ENCODE data around the gene PHYHD1. TPM values are rescaled to one million over a fixed set of nuclear protein-coding genes. Genes with fewer than 3 reads are reported as not detected.

The PHYHD1 gene
- total and polyA plus RNA-seq, 2 of the 13 experiments (the other 11 are each of a cell fraction or from before 2014, with no cell fraction given), result 10.6 to 25.3 TPM

GRCh38 chr9:128947527-128948301, 26.9 kb downstream of the PHYHD1 start, which contains the start of the genes DOLK and NUP188 (continued):
- TF ChIP-seq CREBL2 (CRISPR knock-in tag; IDR thresholded peaks at IDR 0.05; ENCODE audit: borderline replicate concordance) (no peak; the same call in 1 of the 2 replicates), ARID4A (CRISPR knock-in tag; IDR thresholded peaks at IDR 0.05; ENCODE audit: borderline replicate concordance) (peak; percentile 94), JUN (CRISPR knock-in tag; IDR thresholded peaks at IDR 0.05) (no peak), MTERF4 (CRISPR knock-in tag; IDR thresholded peaks at IDR 0.05) (no peak), HOXA3 (CRISPR knock-in tag; IDR thresholded peaks at IDR 0.05) (peak; percentile 94), CBX2 (IDR thresholded peaks at IDR 0.05; ENCODE audit: low read depth, low read length) (no peak), CBX2 (CRISPR knock-in tag; IDR thresholded peaks at IDR 0.05; ENCODE audit: low read depth) (no peak), E2F2 (CRISPR knock-in tag; IDR thresholded peaks at IDR 0.05; ENCODE audit: borderline replicate concordance) (peak; percentile 64; the same call in 1 of the 2 replicates), JDP2 (CRISPR knock-in tag; IDR thresholded peaks at IDR 0.05; ENCODE audit: borderline replicate concordance) (no peak; the same call in 1 of the 2 replicates), NRL (CRISPR knock-in tag; IDR thresholded peaks at IDR 0.05; ENCODE audit: borderline replicate concordance) (no peak; the same call in 1 of the 2 replicates), HIVEP1 (CRISPR knock-in tag; IDR thresholded peaks at IDR 0.05) (0 out of 2 replicates have a peak, but pooled peaks have one; percentile 45), DR1 (CRISPR knock-in tag; IDR thresholded peaks at IDR 0.05) (peak; percentile 85), AFF4 (CRISPR knock-in tag; IDR thresholded peaks at IDR 0.05) (no peak; the same call in 1 of the 2 replicates), PHF8 (CRISPR knock-in tag; IDR thresholded peaks at IDR 0.05) (peak; percentile 90), ZFP82 (CRISPR knock-in tag; IDR thresholded peaks at IDR 0.05; ENCODE audit: borderline replicate concordance) (peak; percentile 92; the same call in 1 of the 2 replicates), SAFB2 (CRISPR knock-in tag; IDR thresholded peaks at IDR 0.05; ENCODE audit: borderline replicate concordance, low read depth) (peak; percentile 63; the same call in 1 of the 2 replicates), ZNF34 (CRISPR knock-in tag; IDR thresholded peaks at IDR 0.05; ENCODE audit: borderline replicate concordance) (no peak), ZNF614 (CRISPR knock-in tag; IDR thresholded peaks at IDR 0.05; ENCODE audit: borderline replicate concordance) (peak; percentile 53; the same call in 1 of the 2 replicates)
